ENCODE data around the gene THAP7.

Gene THAP7

GRCh38 chr22:20993304-20994127 lies 8.4 kb downstream of the THAP7 start:
- no peak for DNase-seq (ENCODE audit: low spot score)

- DNase-seq (ENCODE audit: low spot score), result no peak
Measured at GRCh38 chr22:20992456-20993303, 9.2 kb downstream of the THAP7 start.

- DNase-seq (ENCODE audit: low spot score), result no peak
Measured at GRCh38 chr22:20992056-20992442, 9.9 kb downstream of the THAP7 start.

DNA sequence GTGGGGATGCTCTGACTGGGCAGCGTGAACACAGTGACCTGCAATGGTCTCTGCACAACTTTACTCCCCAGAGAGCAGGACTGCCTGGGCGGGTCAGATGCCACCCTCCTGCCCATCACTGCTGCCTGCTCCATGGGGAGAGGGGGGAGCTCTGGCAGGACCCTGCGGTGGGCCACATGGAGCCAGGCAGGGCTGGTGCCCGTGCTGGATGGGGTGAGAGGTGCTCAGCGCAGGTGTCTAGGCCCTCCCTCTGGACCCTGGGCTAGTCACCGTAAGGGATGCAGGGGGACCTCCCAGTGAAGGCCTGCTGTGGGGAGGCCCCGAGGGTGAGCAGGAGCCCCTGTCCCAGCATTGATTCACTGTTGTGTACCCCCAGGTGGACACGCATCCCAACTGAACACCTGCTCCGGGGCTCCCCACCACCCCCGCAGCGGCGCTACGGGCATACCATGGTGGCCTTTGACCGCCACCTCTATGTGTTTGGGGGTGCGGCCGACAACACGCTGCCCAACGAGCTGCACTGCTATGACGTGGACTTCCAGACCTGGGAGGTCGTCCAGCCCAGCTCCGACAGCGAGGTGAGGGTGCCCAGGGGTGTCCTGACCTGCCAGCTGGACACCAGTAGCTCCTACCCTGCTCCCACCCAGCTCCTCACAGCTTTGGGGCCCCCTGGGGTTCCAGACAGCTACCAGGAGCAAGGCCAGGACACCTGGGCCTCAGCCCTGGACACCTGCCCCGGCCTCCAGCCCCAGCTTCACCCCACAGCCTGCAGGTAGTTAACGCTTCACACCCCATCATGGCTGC lies 10.5 kb downstream of the THAP7 start:
- no peak for DNase-seq (ENCODE audit: low spot score)

DNA sequence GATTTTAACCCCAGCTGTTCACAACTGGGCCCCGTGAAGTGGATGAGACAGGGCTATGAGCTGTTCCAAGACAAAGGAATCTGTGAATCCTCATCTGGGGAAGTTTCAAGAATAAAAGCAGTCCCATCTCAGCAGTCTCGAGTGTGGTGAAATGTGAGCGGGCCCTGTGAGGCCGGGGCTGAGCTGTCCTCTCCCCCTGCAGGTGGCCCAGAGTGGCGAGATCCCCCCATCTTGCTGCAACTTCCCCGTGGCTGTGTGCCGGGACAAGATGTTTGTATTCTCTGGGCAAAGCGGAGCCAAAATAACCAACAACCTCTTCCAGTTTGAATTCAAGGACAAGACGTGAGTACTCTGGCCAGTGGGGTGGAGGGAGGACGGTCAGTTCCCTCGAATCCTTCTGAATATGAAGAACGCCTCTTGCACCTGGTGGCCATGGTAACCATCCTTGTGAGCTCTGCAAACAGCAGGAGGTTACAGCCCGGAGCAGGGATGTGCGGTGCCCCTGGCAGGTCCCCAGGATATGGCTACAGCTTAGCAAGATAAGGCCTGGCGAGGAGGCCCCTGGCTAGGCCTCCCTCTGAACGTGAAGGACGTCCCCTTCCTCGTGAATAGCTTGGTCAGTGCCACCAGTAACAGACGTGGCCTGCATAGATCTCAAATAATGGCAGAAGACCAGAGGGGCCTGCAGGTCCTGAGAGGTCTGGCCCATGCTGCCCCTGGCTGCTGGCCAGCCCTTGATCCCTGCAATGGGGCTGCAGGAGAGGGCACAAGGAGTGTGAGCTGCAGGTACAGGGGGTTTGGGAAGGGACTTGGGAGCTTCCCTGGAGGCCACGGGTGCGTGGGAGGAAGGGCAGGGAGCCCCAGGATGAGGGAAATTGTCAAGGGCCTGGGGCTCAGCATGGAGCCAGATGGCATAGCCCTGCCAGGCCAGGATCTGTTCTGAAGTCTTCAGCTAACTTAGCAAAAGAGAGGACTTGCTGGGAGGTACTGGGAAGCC lies 11.4 kb downstream of the THAP7 start:
- no peak for DNase-seq (ENCODE audit: low spot score)

- no peak for DNase-seq (ENCODE audit: low spot score)
Measured at GRCh38 chr22:20989323-20990138, 12.4 kb downstream of the THAP7 start.

- DNase-seq (ENCODE audit: low spot score), result no peak
Measured at GRCh38 chr22:20988573-20989322, 13.2 kb downstream of the THAP7 start.

DNA sequence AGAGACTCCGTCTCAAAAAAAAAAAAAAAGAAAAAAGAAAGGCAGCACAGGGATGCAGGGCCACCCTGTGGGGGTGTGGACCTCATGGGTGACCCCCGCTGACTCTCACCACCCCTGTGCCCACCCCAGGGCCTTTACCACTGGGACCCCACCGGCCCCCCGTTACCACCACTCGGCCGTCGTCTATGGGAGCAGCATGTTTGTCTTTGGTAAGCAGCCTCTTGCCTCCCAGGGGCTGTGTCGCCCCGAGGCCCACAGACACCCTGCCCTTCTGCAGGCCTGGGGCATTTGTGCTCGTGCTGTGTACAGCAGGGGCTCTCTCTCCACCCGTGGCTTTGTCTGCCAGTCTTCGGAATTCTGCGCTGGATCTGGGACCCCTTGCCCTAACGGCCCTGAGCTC lies 14.5 kb downstream of the THAP7 start:
- DNase-seq (ENCODE audit: low spot score), result no peak

GRCh38 chr22:20986365-20986764 lies 15.6 kb downstream of the THAP7 start:
- DNase-seq (ENCODE audit: low spot score), result no peak

- DNase-seq (ENCODE audit: low spot score), result no peak
Measured at GRCh38 chr22:20985720-20986119, 16.2 kb downstream of the THAP7 start.

DNA sequence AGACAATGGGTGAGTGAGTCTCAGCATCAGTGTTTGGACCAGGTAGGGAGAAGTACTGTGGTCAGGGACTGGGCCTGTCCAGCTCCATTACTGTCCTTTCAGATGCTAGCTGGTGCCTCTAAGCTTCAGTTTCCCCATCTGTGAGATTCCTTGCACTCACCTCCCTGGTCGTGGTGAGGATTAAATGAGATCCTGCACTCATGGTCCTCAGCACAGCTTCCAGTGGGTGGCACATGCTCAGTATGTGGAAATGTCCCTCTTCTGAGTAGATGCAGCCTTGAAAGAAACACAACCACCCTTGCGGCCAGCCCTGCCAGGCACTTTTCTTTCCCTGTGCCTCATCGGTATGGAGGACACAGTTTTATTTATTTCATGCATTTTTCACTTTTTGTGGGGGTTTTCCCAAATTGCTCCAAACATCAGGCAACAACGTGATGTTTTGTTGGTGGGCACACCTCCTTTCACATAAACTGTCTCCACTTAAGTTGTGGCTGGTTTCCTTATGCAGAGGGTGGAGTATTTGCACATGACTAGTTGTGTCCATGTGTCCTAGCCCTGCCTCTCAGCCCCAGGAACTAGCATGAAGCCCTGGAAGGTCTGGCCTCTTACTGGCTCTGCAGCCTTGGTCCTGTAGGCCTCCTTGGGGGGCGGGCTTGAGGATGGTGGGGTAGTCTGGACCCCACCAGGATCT lies 18.7 kb downstream of the THAP7 start:
- DNase-seq (ENCODE audit: low spot score), result no peak

DNA sequence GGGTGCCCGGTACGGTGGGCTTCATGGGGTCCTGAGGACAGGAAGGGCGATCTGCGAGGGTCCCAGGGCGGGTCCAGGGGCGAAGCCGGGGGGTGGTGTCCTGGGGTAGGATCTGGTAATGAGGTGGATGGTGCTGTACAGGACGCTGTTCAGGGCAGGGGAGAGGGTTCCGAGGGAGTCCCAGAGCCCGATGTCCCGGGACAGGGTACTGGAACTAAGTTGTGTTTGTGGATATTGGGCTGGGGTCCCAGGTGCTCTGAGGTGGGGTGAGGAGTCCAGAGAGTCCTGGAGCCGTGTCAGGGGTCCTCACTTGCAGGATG lies 19.4 kb downstream of the THAP7 start:
- DNase-seq (ENCODE audit: low spot score), result no peak

DNA sequence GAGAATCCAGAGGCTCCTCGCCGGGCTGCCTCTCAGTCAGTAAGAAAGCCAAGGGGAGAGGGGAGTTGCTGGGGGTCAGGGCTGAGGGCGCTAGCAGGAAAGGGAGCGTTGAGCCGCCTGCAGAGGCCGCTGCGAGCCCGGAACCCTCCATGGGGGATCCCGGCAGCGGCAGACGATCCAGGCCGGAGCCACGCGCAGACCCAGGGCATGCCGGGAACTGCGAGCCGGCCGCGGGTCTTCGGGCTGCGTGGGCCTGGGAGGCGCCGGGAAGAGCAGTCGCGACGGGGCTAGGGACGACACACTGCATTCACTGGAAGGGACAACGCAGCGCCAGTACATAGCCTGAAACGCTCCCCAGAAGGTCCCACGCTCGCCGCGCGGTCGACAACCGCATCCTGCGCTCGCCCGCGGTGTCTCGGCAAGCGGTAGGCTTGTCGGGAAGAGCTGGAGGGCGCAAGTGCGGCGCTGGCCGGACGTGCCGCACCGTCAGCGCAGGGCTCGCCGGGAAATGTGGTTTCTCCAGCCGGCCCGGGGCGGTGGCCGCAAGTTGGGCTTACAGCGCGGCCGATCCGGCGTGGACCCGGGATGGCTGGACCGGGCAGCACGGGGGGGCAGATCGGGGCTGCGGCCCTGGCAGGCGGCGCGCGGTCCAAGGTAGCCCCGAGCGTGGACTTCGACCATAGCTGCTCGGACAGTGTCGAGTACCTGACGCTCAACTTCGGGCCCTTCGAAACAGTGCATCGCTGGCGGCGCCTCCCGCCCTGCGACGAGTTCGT lies 19.9 kb downstream of the THAP7 start, which contains the start of gene LZTR1:
TSS of gene LZTR1 (plus strand) at position 511 of the 776 bp plus-strand sequence. CDS start at position 586, 75 bp downstream.
- peak; percentile 87 for DNase-seq (ENCODE audit: low spot score)

DNA sequence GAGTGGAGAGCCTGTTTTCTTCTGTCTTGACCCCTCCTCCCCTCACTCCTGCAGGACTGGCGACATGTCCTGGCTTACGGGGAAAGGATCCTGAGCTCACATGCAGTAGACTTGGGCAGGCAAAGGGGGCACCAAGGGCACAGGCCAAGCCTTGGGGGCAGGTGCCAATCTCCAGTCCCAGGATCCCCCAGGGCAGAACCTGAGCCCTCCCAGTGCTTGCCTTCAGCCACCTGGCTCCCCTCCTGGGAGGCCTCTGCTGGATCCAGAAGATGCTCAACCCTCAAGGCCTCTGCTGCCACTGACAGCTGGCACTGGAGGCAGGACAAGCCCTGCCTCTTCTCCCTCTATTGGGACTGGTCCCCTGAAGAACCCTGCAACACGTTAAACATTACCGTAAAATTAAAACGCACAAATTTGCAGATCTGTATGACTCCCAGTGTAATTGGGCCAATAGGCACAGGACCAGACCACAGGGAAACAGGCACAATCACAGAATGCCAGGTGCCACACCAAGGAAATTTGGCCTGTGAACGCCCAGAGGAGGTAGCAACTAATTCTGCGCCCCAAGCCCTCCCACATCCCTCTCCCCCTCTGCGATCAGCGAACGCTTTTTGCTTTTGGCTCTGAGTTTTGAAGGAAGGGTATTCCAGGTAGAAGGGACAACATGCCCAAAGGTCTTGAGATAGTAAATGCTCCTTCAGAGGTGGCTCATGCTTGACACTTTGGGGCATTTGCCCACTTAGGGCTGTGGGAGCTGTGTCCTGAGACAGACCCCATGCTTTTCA lies 20.8 kb downstream of the THAP7 start:
- DNase-seq (ENCODE audit: low spot score), result no peak

DNA sequence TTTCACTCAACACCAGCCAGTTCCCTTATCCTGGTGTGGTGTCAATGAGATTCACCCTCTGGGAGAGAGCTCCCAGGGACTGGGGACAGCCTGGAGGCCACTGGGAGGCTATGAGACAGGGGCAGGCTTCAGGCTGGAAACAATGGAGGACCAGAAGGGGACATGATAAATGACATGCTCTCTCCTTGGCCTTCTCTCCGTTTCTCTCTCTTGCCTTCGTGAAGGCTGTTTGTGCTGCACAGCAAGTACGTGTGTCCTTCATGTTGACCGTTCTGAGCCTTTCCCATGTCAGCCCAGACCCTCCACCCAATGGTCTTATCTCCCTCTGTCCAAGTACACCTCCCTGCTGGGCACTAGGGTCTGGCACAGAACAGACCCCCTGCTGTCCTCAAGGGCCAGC lies 21.4 kb downstream of the THAP7 start:
- no peak for DNase-seq (ENCODE audit: low spot score)

- no peak for DNase-seq (ENCODE audit: low spot score)
Measured at GRCh38 chr22:20979940-20980453, 21.9 kb downstream of the THAP7 start.

DNA sequence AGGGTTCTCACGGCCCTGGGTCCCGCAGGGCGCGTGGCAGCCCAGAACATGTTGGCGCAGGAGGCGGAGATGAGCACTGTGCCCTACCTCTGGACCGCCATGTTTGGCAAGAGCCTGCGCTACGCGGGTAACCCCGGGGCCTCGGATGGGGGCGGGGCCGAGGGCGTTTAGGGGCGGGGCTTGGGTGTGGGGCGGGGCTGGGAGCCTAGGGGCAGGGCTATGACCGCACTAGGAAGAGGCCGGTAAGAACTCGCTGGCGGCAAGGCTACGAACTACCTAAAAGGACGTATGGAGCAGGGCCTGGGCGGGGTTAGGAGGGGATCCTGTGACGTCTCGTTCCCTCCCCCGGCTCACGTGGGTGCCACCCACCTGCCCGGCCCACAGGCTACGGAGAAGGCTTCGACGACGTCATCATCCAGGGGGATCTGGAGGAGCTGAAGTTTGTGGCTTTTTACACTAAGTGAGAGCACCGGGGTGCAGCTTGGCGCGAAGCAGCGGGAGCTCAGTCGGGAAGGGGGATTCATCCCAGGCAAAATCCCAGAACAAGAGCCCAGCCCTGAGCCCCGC lies 22.6 kb downstream of the THAP7 start:
- peak; percentile 48 for DNase-seq (ENCODE audit: low spot score)
